A673 (cell line): Measurements from ENCODE around the gene GRIK2. TPM values are rescaled to one million over a fixed set of nuclear protein-coding genes. Genes with fewer than 3 reads are reported as not detected.

Experiments
- BruUV-seq: library from RNA; stranded (reverse); fragments of 400-500 nt; replicated peaks from 2 replicates; lab custom pipeline; 2021; lab: Mats Ljungman, UMichigan
- CTCF ChIA-PET: fragments of 300-600 bp; sonication (Branson Sonifier 250); formaldehyde crosslinking; loops from one replicate; lab custom pipeline; 2022; ENCODE audit warnings: antibody characterized with exemption; lab: Charles Lee
- POLR2A ChIA-PET: fragments of 300-600 bp; sonication (Branson Sonifier 250); formaldehyde crosslinking; loops from one replicate; lab custom pipeline; 2022; ENCODE audit warnings: antibody characterized with exemption; ENCODE audit not compliant: low non-redundant PET; lab: Charles Lee
- DNase-seq: peaks from one replicate; pipeline ENCODE4 v3.0.0-alpha.2; 2015; ENCODE audit warnings: low spot score
- H3K27ac ChIP-seq: fragments of 200-600 bp; sonication (generic); 2 replicates; pipeline ENCODE4 v1.5.1; 2016; ENCODE audit warnings: mixed run types, low read depth, mild to moderate bottlenecking, mixed read lengths, antibody characterized with exemption, low read length; ENCODE audit not compliant: poor library complexity, severe bottlenecking
- H3K27me3 ChIP-seq: fragments of 200-600 bp; sonication (generic); replicated peaks from 2 replicates; pipeline ENCODE4 v1.6.1; 2017; ENCODE audit warnings: mixed run types, low read depth, mild to moderate bottlenecking, mixed read lengths, antibody characterized with exemption, low read length; ENCODE audit not compliant: insufficient read depth, poor library complexity
- H3K36me3 ChIP-seq: fragments of 200-600 bp; sonication (generic); 2 replicates; pipeline ENCODE4 v1.6.1; 2016; ENCODE audit warnings: mixed run types, mild to moderate bottlenecking, mixed read lengths, antibody characterized with exemption, low read length; ENCODE audit not compliant: insufficient read depth, poor library complexity, severe bottlenecking
- H3K4me1 ChIP-seq: fragments of 200-600 bp; sonication (generic); 2 replicates; pipeline ENCODE4 v1.6.1; 2017; ENCODE audit warnings: mixed run types, mild to moderate bottlenecking, mixed read lengths, antibody characterized with exemption, low read length; ENCODE audit not compliant: insufficient read depth, poor library complexity, severe bottlenecking
- H3K4me3 ChIP-seq: fragments of 200-600 bp; sonication (generic); 2 replicates; pipeline ENCODE4 v1.5.1; 2016; ENCODE audit warnings: low read depth, mixed run types, mild to moderate bottlenecking, mixed read lengths, low read length; ENCODE audit not compliant: poor library complexity, severe bottlenecking
- H3K9me3 ChIP-seq: fragments of 200-600 bp; sonication (generic); 2 replicates; pipeline ENCODE4 v1.6.1; 2016; ENCODE audit warnings: mixed run types, low read depth, mild to moderate bottlenecking, mixed read lengths, antibody characterized with exemption, low read length; ENCODE audit not compliant: poor library complexity, severe bottlenecking
- CTCF ChIP-seq: fragments of 300-800, 200-600 bp; sonication (generic); conservative IDR thresholded peaks from 2 replicates; pipeline ENCODE4 v1.5.1; 2017; ENCODE audit warnings: low read depth, mild to moderate bottlenecking, antibody characterized with exemption, low read length, moderate library complexity, mixed read lengths
- EZH2 ChIP-seq: fragments of 200-600 bp; sonication (generic); IDR thresholded peaks from 2 replicates; pipeline ENCODE4 v1.6.1; 2017; ENCODE audit warnings: borderline replicate concordance, low read depth, mild to moderate bottlenecking, mixed read lengths, antibody characterized with exemption, low read length; ENCODE audit not compliant: poor library complexity, severe bottlenecking
- intact Hi-C: fragments of 100-400 bp; cut with micrococcal nuclease; formaldehyde crosslinking; loops from one replicate; pipeline ENCODE4 v1.10.0; 2022; ENCODE audit not compliant: unreplicated experiment
- total RNA-seq: library from RNA; stranded (reverse); gene quantifications from 2 replicates; pipeline ENCODE4 v1.2.3, GENCODE V29; 2021

The GRIK2 gene
- total RNA-seq, 1 experiment from 2014 or later: 62.1 TPM

GRCh38 chr6:102051720-102052119 lies 658.2 kb downstream of the GRIK2 start:
- ChIA-PET POLR2A (interaction anchor here (0.6 kb wide), 2 partner anchors 74 to 134 kb away, joined by 12 to 13 read pairs; no protein-coding TSS in a partner anchor), CTCF (no interaction called here)
- TF ChIP-seq EZH2 (no peak), CTCF (no peak)
- Histone ChIP-seq H3K36me3 (peaks cover 40% of the 10 kb centered on the region), H3K27me3 (no peaks in the 10 kb centered on the region), H3K9me3 (peaks cover 14% of the 10 kb centered on the region), H3K4me3 (no peak overlapping the region), H3K27ac (peak overlapping the region; percentile 98), H3K4me1 (peaks cover 74% of the 10 kb centered on the region)
- intact Hi-C loops: loop anchor here (1.0 to 10.0 kb wide), 4 partner anchors 129 to 1073 kb away; partner anchors contain the start of gene GRIK2
- peak; percentile 55 for DNase-seq
- BruUV-seq: TSS peak; percentile 61

GRCh38 chr6:102064142-102064541 lies 670.6 kb downstream of the GRIK2 start:
- H3K36me3 ChIP-seq: peaks cover 26% of the 10 kb centered on the region
- H3K9me3 ChIP-seq: no peaks in the 10 kb centered on the region
- no peak overlapping the region for H3K27ac ChIP-seq
- CTCF ChIA-PET: no interaction called here
- no peak for TF ChIP-seq EZH2
- TF ChIP-seq CTCF: no peak
- POLR2A ChIA-PET: no interaction called here
- H3K4me1 ChIP-seq: peaks cover 20% of the 10 kb centered on the region
- H3K27me3 ChIP-seq: no peaks in the 10 kb centered on the region
- no peak overlapping the region for H3K4me3 ChIP-seq
- no peak for DNase-seq
- intact Hi-C loops: no loop called here
- BruUV-seq: no TSS peak

- Histone ChIP-seq H3K27me3 (no peaks in the 10 kb centered on the region), H3K27ac (no peak overlapping the region), H3K4me3 (no peak overlapping the region), H3K36me3 (peaks cover 33% of the 10 kb centered on the region), H3K9me3 (no peaks in the 10 kb centered on the region), H3K4me1 (peaks cover 4% of the 10 kb centered on the region)
- BruUV-seq: no TSS peak
- TF ChIP-seq EZH2 (no peak), CTCF (no peak)
- no peak for DNase-seq
- ChIA-PET POLR2A (no interaction called here), CTCF (no interaction called here)
- intact Hi-C loops: no loop called here
These were observed 672.8 kb downstream of the GRIK2 start for GRCh38 chr6:102066301-102066700.
